Breast epithelium (tissue), 4 donors: ENCODE results near the gene ATP11C. TPM values are rescaled to one million over a fixed set of nuclear protein-coding genes. Genes with fewer than 3 reads are reported as not detected.

Experiments used
- DNase-seq, 2 donors: peaks; one replicate each; pipeline ENCODE4 v3.0.0-alpha.2; 2019; ENCODE audit warnings: low spot score in 2 of 2
- H3K27ac ChIP-seq, 2 donors: fragments of 200-600 bp; sonication (generic) in 1 of 2; one replicate each; pipeline ENCODE4 v1.5.1; 2016 to 2019; ENCODE audit warnings: mild to moderate bottlenecking in 1 of 2
- H3K27me3 ChIP-seq, 2 donors: fragments of 200-600 bp; sonication (generic) in 1 of 2; one replicate each; pipeline versions ENCODE4 v1.5.1 to v1.6.0; 2017 to 2019; ENCODE audit warnings: control low read depth in 1 of 2, mild to moderate bottlenecking in 1 of 2
- H3K36me3 ChIP-seq: fragments of 200-600 bp; one replicate; pipeline ENCODE4 v1.5.1; 2019
- H3K4me1 ChIP-seq, 2 donors: fragments of 200-600 bp; sonication (generic); one replicate each; pipeline ENCODE4 v1.5.1; 2016 to 2019; ENCODE audit warnings: control low read depth in 1 of 2
- H3K4me3 ChIP-seq, 3 donors: fragments of 200-600 bp; sonication (generic); 1 replicate in 2 of 3; 2 replicates in 1 of 3; pipeline ENCODE4 v1.5.1; 2016 to 2019; ENCODE audit warnings: mild to moderate bottlenecking in 3 of 3, moderate library complexity in 2 of 3
- H3K9me3 ChIP-seq, 2 donors: fragments of 200-600 bp; sonication (generic) in 1 of 2; one replicate each; pipeline ENCODE4 v1.5.1; 2016 to 2019; ENCODE audit warnings: control low read depth in 1 of 2
- CTCF ChIP-seq, 3 donors: fragments of 450-650 bp; IDR thresholded peaks; one replicate each; pipeline ENCODE4 v1.5.1; 2016 to 2017; ENCODE audit warnings: antibody characterized with exemption in 3 of 3, mild to moderate bottlenecking in 3 of 3, moderate library complexity in 3 of 3
- POLR2A ChIP-seq: fragments of 450-650 bp; IDR thresholded peaks from one replicate; pipeline ENCODE4 v1.6.1; 2016; ENCODE audit warnings: antibody characterized with exemption, mild to moderate bottlenecking, moderate library complexity
- POLR2AphosphoS5 ChIP-seq, 3 donors: sonication (generic); formaldehyde crosslinking; IDR thresholded peaks; one replicate each; pipeline ENCODE4 v1.6.1; 2017; ENCODE audit warnings: antibody characterized with exemption in 3 of 3
- intact Hi-C: fragments of 100-400 bp; cut with DNase I; formaldehyde crosslinking; loops from one replicate; pipeline ENCODE4 v1.15.1; 2023; ENCODE audit warnings: low total_unique reads
- total RNA-seq, 3 donors: library from RNA; depleted of rRNA; stranded (reverse); fragments of >200 nt; gene quantifications; one replicate each; pipeline ENCODE4 v1.1.0, GENCODE V29; 2016

Gene ATP11C
- total RNA-seq, 3 donors from 2014 or later, result 32.5 to 42.4 (median 34.1) TPM

GRCh38 chrX:139776599-139776998 lies 156.3 kb downstream of the ATP11C start:
- Histone ChIP-seq H3K9me3 (no peaks in the 10 kb centered on the region), H3K27ac (no peak overlapping the region), H3K27me3 (peaks cover 0 to 18% of the 10 kb centered on the region in 2 donors), H3K36me3 (no peaks in the 10 kb centered on the region), H3K4me3 (no peak overlapping the region), H3K4me1 (no peaks in the 10 kb centered on the region)
- TF ChIP-seq CTCF (IDR thresholded peaks at IDR 0.05), result no peak
- TF ChIP-seq POLR2A, result no peak
- TF ChIP-seq POLR2AphosphoS5 (IDR thresholded peaks at IDR 0.05), result no peak
- intact Hi-C loops, result no loop called here
- DNase-seq, result no peak

GRCh38 chrX:139770366-139770765 lies 162.5 kb downstream of the ATP11C start:
- Histone ChIP-seq H3K27ac (no peak overlapping the region), H3K4me1 (no peaks in the 10 kb centered on the region), H3K9me3 (no peaks in the 10 kb centered on the region), H3K27me3 (peaks cover 0 to 8% of the 10 kb centered on the region in 2 donors), H3K36me3 (no peaks in the 10 kb centered on the region), H3K4me3 (no peak overlapping the region)
- intact Hi-C loops, result no loop called here
- TF ChIP-seq POLR2AphosphoS5 (IDR thresholded peaks at IDR 0.05) (no peak), POLR2A (no peak), CTCF (IDR thresholded peaks at IDR 0.05) (no peak)
- no peak for DNase-seq

- no peak for TF ChIP-seq POLR2A
- TF ChIP-seq CTCF (IDR thresholded peaks at IDR 0.05), result no peak
- TF ChIP-seq POLR2AphosphoS5 (IDR thresholded peaks at IDR 0.05), result no peak
Observed at GRCh38 chrX:139766545-139766983, 166.3 kb downstream of the ATP11C start.

GRCh38 chrX:139762400-139763183 lies 170.3 kb downstream of the ATP11C start:
- Histone ChIP-seq H3K9me3 (no peaks in the 10 kb centered on the region), H3K4me3 (no peak overlapping the region), H3K36me3 (no peaks in the 10 kb centered on the region), H3K27ac (no peak overlapping the region), H3K4me1 (no peaks in the 10 kb centered on the region), H3K27me3 (no peaks in the 10 kb centered on the region)
- intact Hi-C loops, result no loop called here
- no peak for TF ChIP-seq POLR2A
- no peak for TF ChIP-seq CTCF (IDR thresholded peaks at IDR 0.05)
- no peak for TF ChIP-seq POLR2AphosphoS5 (IDR thresholded peaks at IDR 0.05)
- no peak for DNase-seq

More at GRCh38 chrX:139766545-139766983, 166.3 kb downstream of the ATP11C start:
- H3K4me3 ChIP-seq, result no peak overlapping the region
- H3K27ac ChIP-seq, result no peak overlapping the region
- H3K27me3 ChIP-seq, result no peaks in the 10 kb centered on the region
- no peaks in the 10 kb centered on the region for H3K4me1 ChIP-seq
- no peaks in the 10 kb centered on the region for H3K9me3 ChIP-seq
- no peak for DNase-seq
- no peaks in the 10 kb centered on the region for H3K36me3 ChIP-seq
- intact Hi-C loops, result loop anchor here (5.0 kb wide), 1 partner anchor 154 kb away; no protein-coding TSS in a partner anchor

GRCh38 chrX:139759637-139760036 lies 173.2 kb downstream of the ATP11C start:
- intact Hi-C loops, result no loop called here
- no peaks in the 10 kb centered on the region for H3K4me1 ChIP-seq
- DNase-seq, result no peak
- no peak overlapping the region for H3K27ac ChIP-seq
- no peak overlapping the region for H3K4me3 ChIP-seq
- TF ChIP-seq CTCF (IDR thresholded peaks at IDR 0.05) (peak in 1 of 3 donors; percentile 33), POLR2AphosphoS5 (IDR thresholded peaks at IDR 0.05) (no peak), POLR2A (no peak)
- H3K36me3 ChIP-seq, result no peaks in the 10 kb centered on the region
- peaks cover 2 to 6% of the 10 kb centered on the region in 2 donors for H3K9me3 ChIP-seq
- H3K27me3 ChIP-seq, result no peaks in the 10 kb centered on the region
